ENCODE results near the gene ARL15. TPM values are rescaled to one million over a fixed set of nuclear protein-coding genes. Genes with fewer than 3 reads are reported as not detected.
"Not testable (repeated sequence)": the region's sequence is repeated elsewhere in the genome, so short reads cannot be mapped to it uniquely, and the experiment has no call there.

Gene ARL15
- total RNA-seq, 1 experiment from 2014 or later: 15.7 TPM

DNA sequence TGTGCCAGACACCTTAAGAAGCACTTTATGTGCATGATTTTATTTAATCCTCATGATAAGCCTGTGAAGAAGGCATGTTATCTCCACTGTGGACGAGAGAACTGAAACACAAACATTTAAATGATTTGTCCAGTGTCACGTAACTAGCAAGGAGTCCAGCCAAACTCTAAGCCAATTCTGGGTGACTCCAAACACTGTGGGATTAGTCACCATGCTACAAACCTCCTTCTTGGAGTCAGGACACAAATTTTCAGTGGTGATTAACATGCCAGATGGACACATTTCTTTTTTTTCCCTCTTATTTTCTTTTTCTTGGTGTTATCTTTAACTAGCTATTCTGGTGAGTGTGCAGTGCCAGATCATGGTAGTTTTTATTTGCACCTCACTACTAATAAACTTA is 433.1 kb downstream of the ARL15 start:
- DNase-seq (ENCODE audit: extremely low read depth, low read depth): no peak

- no peak for DNase-seq (ENCODE audit: extremely low read depth, low read depth)
Observed at GRCh38 chr5:53874409-53874808, 436.0 kb downstream of the ARL15 start.

DNA sequence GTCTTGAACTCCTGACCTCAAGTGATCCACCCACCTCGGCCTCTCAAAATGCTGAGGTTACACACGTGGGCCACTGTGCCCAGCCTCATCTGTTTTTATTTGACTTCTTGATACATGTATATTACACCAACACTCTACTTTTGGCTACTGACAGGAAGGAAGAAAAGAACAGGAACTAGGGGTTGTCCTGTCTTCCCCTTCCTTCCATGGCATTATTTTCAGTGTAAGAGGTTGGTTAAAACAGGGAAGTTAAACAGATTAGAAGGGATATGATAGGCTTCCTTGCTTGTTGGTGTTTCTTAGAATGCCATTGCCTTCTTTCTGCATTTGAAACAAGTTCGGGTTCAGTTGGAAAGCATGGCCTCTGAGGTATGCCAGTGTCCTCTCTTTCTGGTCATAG is 437.1 kb downstream of the ARL15 start:
- DNase-seq (ENCODE audit: extremely low read depth, low read depth): no peak

DNA sequence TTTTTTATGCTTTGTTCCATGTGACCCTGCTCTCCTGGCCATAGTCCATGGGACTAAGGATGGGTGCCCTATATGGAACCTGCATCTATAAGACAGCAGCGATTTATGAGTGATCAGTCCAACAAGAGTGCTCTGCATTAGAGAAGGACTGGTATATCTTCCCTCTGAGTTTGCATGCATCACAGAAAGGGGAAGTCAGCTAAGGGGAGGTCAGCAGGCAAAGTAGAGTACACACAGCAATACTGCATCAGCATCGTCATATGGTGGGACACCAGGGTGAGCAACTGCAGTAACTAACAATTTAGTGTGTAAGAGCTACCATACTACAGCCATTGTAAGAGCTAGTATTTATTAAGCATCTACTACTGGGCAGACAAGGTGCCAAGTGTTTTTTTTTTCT is 438.6 kb downstream of the ARL15 start:
- DNase-seq (ENCODE audit: extremely low read depth, low read depth): no peak

DNA sequence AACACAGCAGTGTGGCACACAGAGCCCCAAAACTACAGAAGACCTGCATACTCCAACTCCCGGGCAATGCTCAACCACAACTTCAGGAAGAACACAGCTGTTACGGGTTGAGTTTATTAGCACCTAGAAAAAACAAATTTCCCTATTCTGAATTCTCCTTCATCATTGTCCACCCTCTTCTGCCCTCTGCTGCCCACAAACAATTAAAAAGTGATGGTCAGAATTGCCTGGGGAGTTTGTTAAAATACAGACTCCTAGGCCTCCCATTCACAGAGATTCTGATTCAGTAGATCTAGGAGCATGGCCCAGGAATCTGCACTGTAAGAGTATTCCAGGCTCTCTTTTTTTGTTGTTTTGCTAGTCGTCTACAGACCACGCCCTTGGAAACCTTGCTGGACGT is 439.3 kb downstream of the ARL15 start:
- DNase-seq (ENCODE audit: extremely low read depth, low read depth): no peak

DNA sequence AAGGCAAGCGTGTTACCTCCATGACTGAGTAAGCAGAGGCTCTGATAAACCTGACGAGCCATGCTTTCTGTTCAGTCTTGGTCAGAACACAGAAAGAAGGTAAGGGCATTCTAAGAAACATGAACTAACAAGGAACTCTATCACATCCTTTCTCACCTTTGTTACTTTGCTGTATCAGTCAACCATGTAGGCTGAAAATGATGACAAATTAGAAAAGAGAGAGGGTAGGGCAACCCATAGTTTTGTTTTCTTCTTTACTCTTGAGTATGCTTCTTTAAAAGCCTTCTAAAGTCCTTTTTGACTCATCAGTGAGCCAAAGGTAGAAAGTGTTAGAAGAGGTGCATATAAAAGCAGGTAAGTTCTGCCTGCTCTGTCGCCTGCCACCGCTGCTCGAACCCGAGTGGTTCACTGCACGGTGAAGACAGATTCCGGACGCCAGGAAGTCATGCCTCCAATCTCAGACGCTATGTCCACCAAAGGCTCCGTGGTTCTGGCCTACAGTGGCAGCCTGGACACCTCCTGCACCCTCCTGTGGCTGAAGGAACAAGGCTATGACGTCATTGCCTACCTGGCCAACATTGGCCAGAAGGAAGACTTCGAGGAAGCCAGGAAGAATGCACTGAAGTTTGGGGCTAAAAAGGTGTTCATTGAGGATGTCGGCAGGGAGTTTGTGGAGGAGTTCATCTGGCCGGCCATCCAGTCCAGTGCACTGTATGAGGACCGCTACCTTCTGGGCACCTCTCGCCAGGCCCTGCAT is 451.5 kb downstream of the ARL15 start:
- no peak for DNase-seq (ENCODE audit: extremely low read depth, low read depth)

DNA sequence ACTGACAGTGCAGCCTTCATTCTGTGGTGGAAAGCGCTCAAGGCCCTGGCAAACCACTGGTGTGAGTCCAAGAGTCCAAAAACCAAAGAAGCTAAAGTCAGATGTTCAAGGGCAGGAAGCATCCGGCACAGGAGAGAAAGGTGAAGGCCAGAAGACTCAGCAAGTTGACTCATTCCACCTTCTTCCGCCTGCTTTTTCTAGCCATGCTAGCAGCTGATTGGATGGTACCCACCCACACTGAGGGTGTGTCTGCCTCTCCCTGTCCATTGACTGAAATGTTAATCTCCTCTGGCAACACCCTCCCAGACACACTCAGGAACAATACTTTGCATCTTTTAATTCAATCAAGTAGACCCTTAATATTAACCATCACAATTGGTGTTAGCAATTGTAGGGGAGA is 453.9 kb downstream of the ARL15 start:
- no peak for DNase-seq (ENCODE audit: extremely low read depth, low read depth)

DNA sequence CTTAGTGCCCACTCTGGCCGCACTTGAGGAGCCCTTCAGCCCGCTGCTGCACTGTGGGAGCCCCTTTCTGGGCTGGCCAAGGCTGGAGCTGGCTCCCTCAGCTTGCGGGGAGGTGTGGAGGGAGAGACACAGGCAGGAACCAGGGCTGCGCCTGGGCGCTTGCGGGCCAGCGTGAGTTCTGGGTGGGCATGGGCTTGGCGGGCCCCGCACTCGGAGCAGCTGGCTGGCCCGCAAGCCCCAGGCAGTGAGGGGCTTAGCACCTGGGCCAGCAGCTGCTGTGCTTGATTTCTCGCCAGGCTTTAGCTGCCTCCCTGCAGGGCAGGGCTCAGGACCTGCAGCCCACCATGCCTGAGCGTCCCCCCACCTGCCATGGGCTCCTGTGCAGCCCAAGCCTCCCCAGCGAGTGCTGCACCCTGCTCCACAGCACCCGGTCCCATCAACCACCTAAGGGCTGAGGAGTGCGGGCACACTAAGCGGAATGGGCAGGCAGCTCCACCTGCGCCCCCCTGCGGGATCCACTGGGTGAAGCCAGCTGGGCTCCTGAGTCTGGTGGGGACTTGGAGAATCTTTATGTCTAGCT is 473.4 kb downstream of the ARL15 start:
- not testable (repeated sequence) for DNase-seq (ENCODE audit: extremely low read depth, low read depth)

- DNase-seq (ENCODE audit: extremely low read depth, low read depth): no peak
Observed at GRCh38 chr5:53834500-53834899, 475.9 kb downstream of the ARL15 start.

Small RNAs within 50 kb of the gene (small RNA-seq; reads per million reads assigned to genes)
- gene AC008873.1 (0 reads per million in 2 experiments), gene MIR4459 (0 reads per million in 2 experiments), gene MIR581 (0 to 0.12 reads per million in 2 experiments), gene RNU6-272P (0 reads per million in 2 experiments)

Other genes starting within 250 kb of the ARL15 start
- not detected in 2 replicates for gene HSPB3, start 145.1 kb upstream of the ARL15 start, total RNA-seq (2014; rRNA removed; shearing (Covaris generic))
- gene SNX18, start 207.2 kb upstream of the ARL15 start, total RNA-seq (2014; rRNA removed; shearing (Covaris generic)): 10.5 and 12.6 TPM in 2 replicates

All from NCI-H460 (cell line).